NCI-H1105 treated with DMSO at 0.1 percent for 48 hours (cell line): ENCODE results near the gene SARS1.

Experiments
- DNase-seq: peaks from one replicate; lab custom pipeline; 2025; lab: John Stamatoyannopoulos, UW

Gene SARS1

DNA sequence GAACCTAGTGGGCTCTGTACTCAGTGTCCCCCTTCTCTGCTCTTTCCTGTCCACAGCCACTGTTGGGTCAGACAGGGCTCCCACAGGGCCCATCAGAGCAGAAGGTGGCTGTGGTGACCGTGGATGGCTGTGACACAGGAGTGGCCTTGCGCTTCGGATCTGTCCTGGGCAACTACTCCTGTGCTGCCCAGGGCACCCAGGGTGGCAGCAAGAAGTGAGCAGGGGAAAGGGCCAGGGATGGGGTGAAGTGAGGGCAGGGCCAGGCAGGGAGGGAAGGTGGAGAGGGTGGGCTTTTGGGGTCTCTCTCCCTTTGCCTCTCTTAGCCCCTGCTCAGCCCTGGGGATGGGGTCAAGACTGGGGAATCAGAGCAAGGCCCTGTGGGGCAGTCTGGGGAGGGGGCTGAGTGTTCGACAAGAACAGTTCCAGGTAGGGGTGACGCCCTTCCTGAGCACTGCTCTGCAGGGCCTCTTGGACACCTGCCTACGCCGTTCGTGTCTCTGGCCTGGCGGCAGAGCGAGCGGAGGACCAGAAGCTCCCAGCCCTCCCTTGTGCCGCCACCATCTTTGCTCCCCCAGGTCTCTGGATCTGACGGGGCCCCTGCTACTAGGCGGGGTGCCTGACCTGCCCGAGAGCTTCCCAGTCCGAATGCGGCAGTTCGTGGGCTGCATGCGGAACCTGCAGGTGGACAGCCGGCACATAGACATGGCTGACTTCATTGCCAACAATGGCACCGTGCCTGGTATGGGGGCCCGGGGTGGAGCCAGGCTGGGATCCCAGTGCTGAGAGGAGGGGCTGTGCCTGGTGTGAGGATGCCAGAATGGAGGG is 48.7 kb downstream of the SARS1 start:
- DNase-seq = no peak

DNA sequence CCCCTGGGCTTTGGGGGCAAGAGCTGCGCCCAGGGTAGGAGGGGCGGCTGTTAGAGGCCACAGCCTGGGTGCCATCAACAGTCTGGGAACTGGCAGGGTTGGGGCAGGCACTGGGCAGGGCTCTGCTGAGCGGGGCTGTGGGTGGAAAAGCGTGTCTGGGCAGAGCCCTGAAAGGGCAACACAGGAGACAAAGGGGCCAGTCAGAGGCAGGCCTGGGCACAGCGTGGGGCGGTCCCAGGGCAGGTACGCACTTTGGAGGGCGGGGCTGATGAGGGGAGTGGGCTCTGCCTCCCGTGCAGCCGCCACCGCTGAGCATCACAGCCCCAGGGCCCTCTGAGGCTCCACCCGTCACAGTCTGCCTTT is 49.5 kb downstream of the SARS1 start:
- DNase-seq = no peak

DNA sequence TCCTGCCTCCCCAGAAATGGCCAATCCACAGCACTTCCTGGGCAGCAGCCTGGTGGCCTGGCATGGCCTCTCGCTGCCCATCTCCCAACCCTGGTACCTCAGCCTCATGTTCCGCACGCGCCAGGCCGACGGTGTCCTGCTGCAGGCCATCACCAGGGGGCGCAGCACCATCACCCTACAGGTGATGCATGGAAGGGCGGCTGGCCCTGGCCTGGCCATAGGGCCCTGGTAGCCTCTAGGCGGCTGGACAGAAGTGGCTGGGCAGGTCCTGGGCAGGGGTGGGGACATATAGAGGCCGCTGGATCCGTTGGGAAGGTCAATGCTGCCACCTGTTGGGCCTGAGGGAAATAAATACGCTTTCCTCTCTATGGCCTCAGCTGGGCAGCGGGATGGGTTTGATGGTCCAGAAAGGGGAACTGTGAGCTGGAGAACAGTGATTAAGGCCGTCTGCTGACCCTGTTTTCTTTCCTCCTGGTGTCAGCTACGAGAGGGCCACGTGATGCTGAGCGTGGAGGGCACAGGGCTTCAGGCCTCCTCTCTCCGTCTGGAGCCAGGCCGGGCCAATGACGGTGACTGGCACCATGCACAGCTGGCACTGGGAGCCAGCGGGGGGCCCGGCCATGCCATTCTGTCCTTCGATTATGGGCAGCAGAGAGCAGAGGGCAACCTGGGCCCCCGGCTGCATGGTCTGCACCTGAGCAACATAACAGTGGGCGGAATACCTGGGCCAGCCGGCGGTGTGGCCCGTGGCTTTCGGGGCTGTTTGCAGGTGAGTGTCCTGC is 50.1 kb downstream of the SARS1 start:
- no peak for DNase-seq

DNA sequence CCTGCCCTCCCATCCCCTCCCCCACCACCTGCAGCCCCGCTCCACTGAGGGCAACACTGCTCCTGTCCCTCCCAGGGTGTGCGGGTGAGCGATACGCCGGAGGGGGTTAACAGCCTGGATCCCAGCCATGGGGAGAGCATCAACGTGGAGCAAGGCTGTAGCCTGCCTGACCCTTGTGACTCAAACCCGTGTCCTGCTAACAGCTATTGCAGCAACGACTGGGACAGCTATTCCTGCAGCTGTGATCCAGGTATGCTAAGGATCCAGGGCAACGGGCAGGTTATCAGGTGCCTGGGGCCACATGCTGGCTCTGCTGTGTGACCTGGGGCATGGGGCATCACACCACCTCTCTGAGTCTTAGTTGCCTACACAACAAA is 50.6 kb downstream of the SARS1 start:
- no peak for DNase-seq

DNA sequence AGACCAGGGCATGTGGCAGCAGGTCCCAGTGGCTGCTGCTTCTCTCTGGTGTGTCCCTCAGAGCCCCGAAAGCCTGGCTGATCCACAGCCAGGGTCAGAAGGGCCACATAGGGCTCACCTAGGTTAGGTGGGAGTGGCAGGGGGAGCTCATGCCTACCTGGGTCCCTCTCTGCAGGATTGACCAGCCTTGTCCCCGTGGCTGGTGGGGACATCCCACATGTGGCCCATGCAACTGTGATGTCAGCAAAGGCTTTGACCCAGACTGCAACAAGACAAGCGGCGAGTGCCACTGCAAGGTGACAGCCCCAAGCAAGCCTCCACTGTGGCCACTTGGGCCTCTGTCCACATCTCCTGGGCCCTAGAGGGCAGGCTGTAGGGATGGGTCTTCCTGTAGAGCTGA is 51.3 kb downstream of the SARS1 start:
- no peak for DNase-seq

DNA sequence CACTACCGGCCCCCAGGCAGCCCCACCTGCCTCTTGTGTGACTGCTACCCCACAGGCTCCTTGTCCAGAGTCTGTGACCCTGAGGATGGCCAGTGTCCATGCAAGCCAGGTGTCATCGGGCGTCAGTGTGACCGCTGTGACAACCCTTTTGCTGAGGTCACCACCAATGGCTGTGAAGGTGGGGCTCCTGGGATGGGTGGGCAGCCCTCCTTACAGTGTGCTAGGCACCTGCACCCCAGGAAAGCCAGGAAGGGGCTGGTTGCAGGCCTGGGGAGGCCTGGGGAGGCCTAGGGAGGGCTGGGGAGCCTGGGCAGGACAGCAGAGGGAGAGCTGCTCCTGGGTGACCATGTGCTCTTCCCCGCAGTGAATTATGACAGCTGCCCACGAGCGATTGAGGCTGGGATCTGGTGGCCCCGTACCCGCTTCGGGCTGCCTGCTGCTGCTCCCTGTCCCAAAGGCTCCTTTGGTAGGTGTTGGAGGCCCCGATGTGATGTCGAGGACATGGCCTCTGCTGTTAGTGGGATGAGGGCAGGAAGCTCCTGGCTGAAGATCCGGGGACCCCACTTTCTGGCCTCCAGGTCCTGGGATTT is 52.1 kb downstream of the SARS1 start:
- no peak for DNase-seq

DNA sequence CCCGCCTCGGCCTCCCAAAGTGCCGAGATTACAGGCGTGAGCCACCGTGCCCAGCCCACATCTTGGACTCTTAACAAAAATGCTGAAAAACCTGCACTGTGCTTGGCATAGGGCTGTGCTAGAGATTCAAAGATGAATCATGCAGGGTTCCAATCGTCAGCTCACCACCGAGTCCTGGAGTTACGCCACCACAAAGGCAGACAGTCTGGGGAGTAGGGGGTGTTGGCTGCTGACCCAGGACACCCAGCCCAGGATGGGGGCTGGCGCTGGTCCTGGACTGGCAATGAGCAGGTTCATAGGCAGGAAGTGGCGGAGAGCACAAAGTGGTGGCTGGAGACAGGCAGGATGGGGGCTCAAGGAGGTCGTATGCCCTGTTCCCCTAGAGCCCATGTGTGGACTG is 53.2 kb downstream of the SARS1 start:
- no peak for DNase-seq

DNA sequence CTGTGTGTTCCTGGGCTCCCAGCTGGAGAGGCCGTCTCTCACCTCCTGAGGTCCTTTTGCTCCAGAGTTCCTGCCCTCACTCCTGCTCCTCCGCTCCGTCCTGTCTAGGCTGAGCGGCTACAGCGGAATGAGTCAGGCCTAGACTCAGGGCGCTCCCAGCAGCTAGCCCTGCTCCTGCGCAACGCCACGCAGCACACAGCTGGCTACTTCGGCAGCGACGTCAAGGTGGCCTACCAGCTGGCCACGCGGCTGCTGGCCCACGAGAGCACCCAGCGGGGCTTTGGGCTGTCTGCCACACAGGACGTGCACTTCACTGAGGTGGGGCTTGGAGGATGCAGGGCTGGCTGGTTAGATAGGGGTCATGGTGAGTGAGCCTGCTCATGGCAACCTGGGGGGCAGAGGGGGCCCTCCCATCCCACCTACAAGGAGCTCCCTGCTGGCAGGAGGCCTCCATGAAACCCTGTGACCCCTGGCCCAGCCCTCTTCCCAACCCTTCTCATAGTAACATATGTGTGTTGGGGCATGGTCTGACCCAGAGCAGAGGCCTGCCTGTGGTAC is 54.1 kb downstream of the SARS1 start:
- DNase-seq = no peak

DNA sequence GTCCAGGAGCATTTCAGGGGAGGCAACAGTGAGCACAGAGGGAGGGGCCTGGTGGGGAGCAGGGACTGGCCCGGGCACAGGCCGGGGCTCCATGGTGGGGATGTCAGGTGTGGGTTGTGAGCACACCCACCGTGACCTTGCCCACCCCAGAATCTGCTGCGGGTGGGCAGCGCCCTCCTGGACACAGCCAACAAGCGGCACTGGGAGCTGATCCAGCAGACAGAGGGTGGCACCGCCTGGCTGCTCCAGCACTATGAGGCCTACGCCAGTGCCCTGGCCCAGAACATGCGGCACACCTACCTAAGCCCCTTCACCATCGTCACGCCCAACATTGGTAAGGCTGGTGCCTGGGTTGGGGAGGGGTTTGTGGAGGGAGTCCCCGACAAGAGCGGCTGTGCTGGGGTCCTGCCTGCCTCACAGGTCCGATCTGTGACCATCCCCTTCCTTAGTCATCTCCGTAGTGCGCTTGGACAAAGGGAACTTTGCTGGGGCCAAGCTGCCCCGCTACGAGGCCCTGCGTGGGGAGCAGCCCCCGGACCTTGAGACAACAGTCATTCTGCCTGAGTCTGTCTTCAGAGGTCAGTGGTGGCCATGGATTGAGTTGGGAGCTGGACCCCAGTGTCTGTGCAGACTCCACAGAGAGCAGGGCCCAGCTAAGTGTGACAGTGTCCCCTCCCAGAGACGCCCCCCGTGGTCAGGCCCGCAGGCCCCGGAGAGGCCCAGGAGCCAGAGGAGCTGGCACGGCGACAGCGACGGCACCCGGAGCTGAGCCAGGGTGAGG is 54.9 kb downstream of the SARS1 start:
- DNase-seq = no peak

DNA sequence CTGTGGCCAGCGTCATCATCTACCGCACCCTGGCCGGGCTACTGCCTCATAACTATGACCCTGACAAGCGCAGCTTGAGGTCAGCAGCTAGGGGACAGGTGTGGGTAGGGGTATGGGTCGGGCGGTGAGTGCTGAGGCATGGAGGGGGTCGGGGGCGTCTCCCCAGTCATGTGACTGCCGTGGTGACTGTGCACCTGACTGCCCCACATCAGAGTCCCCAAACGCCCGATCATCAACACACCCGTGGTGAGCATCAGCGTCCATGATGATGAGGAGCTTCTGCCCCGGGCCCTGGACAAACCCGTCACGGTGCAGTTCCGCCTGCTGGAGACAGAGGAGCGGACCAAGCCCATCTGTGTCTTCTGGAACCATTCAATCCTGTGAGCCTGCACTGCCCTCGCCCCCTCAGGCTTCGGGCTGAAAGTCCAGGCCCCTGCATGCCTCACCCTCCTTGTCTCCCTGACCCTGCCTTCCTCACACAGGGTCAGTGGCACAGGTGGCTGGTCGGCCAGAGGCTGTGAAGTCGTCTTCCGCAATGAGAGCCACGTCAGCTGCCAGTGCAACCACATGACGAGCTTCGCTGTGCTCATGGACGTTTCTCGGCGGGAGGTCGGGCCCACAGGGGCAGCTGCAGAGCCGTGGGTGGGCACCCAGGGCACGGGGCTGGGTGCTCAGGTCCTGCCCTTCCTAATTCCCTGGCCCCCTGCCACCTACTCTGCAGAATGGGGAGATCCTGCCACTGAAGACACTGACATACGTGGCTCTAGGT is 55.7 kb downstream of the SARS1 start:
- no peak for DNase-seq

DNA sequence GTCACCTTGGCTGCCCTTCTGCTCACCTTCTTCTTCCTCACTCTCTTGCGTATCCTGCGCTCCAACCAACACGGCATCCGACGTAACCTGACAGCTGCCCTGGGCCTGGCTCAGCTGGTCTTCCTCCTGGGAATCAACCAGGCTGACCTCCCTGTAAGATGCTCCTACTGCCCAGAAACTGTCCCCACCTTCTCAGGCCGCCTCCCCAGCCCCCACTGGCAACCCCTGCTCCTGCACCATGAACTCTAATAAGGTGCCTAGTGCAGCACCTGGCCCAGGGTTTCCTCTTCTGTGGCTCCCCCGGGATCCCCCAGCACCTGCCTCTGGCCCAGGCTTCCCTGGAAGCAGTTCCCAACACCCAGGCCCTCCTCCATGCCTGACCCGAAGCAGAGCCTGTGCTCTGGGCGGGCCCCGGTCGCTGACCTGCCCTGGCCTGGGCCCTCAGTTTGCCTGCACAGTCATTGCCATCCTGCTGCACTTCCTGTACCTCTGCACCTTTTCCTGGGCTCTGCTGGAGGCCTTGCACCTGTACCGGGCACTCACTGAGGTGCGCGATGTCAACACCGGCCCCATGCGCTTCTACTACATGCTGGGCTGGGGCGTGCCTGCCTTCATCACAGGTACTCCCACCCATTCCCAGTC is 56.4 kb downstream of the SARS1 start:
- no peak for DNase-seq

DNA sequence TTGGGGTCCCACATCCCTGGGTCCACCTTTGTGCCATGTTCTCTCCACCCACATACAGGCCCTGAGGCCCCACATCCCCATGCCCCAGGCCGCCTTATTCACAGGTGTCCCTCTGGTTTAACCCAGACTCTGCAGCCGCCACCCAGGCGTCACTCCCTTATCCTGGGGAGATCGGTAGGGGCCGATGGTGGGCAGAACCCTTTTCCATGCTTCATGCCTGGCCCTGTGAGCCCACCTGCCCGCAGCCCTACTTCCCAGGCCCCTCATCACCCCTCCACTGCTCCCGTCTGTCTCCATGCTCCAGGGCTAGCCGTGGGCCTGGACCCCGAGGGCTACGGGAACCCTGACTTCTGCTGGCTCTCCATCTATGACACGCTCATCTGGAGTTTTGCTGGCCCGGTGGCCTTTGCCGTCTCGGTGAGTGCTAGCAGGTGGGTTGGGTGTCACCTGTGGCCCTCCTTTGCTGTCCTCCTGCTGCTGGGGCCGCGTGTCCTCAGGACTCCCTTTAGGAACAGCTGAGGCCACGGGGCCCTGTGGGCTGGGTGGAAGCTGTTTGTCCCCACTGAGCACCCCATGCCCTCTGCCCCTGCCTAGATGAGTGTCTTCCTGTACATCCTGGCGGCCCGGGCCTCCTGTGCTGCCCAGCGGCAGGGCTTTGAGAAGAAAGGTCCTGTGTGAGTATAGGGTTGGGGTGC is 57.1 kb downstream of the SARS1 start:
- no peak for DNase-seq

DNA sequence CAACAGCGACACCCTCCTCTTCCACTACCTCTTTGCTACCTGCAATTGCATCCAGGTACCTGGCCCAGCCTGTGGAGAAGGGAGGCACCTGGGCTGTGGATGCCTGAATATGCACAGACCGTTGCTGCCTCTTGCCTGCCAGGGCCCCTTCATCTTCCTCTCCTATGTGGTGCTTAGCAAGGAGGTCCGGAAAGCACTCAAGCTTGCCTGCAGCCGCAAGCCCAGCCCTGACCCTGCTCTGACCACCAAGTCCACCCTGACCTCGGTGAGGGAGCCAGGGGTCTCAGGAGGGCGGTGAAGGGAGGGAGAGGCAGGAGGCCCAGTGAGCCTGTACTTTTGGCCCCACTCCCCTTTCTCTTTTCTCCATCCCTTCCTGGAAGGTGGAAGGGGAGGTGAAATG is 57.7 kb downstream of the SARS1 start:
- no peak for DNase-seq

DNA sequence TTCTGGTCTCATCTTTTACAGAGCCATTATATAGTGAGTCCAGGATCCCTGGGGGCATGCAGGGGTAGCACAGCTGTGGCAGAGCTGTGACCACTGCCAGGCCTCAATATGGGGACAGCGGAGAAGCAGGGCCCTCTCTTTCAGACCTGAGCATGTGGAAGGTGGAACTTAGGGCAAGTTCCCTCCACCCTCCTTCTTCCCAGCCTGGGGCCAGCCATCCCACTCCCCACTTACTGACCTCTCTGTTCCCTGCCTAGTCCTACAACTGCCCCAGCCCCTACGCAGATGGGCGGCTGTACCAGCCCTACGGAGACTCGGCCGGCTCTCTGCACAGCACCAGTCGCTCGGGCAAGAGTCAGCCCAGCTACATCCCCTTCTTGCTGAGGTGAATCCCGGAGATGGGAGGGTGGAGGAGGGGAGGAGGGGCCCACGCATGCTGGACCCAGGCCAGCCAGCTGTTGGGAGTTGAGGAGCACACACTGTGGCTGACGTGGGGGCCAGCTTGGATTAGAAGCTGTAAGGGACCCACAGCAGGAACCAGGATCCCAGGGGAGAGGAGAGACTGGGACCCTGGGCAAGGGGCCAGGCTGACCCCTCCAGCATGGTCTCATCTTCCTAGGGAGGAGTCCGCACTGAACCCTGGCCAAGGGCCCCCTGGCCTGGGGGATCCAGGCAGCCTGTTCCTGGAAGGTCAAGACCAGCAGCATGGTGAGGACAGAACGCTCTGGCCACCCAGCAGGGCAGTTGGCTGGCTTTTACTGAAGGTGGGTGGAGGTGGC is 58.5 kb downstream of the SARS1 start:
- DNase-seq = no peak

DNA sequence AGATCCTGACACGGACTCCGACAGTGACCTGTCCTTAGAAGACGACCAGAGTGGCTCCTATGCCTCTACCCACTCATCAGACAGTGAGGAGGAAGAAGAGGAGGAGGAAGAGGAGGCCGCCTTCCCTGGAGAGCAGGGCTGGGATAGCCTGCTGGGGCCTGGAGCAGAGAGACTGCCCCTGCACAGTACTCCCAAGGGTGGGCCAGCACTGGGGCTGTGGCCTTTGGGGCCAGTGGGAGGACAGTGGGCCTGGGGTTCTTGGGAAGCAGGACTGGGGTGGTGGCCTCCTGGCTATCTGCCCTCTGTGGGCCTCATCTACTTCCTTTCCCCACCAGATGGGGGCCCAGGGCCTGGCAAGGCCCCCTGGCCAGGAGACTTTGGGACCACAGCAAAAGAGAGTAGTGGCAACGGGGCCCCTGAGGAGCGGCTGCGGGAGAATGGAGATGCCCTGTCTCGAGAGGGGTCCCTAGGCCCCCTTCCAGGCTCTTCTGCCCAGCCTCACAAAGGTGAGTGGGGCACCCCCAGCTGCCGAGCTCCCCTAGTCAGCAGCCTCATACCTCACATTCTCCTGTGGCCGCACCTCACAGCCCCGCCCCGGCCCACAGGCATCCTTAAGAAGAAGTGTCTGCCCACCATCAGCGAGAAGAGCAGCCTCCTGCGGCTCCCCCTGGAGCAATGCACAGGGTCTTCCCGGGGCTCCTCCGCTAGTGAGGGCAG is 59.3 kb downstream of the SARS1 start:
- DNase-seq = no peak

DNA sequence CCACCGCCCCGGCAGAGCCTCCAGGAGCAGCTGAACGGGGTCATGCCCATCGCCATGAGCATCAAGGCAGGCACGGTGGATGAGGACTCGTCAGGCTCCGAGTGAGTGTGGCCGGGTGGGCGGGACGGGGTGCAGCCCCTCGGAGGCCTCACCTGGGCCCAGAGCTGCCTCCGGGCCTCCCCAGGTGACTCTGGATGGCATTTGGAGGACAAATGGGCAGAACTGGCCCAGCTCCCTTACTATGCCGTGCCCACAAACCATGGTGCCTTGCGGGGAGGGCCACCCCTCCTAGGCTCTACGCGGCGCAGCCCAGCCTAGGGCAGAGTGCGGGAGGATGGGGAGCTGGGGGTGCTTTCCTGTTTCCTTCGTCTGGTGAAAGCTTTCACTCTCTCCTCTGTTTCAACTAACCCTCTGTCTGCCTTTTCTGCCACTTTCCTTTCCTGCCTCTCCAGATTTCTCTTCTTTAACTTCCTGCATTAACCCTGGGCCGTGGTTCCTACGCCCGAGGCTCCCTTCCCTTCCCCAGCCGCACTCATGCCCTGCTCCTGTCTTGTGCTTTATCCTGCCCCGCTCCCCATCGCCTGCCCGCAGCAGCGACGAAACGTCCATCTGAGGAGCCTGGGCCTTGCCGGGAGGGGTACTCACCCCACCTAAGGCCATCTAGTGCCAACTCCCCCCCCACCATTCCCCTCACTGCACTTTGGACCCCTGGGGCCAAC is 60.0 kb downstream of the SARS1 start:
- DNase-seq = no peak

DNA sequence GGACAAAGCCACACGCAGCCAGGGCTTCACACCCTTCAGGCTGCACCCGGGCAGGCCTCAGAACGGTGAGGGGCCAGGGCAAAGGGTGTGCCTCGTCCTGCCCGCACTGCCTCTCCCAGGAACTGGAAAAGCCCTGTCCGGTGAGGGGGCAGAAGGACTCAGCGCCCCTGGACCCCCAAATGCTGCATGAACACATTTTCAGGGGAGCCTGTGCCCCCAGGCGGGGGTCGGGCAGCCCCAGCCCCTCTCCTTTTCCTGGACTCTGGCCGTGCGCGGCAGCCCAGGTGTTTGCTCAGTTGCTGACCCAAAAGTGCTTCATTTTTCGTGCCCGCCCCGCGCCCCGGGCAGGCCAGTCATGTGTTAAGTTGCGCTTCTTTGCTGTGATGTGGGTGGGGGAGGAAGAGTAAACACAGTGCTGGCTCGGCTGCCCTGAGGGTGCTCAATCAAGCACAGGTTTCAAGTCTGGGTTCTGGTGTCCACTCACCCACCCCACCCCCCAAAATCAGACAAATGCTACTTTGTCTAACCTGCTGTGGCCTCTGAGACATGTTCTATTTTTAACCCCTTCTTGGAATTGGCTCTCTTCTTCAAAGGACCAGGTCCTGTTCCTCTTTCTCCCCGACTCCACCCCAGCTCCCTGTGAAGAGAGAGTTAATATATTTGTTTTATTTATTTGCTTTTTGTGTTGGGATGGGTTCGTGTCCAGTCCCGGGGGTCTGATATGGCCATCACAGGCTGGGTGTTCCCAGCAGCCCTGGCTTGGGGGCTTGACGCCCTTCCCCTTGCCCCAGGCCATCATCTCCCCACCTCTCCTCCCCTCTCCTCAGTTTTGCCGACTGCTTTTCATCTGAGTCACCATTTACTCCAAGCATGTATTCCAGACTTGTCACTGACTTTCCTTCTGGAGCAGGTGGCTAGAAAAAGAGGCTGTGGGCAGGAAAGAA is 61.1 kb downstream of the SARS1 start:
- DNase-seq = no peak
